Stimulated activated CD4-positive, alpha-beta T cell treated with anti-CD3 and anti-CD28 coated beads, Interleukin-12 subunit alpha, Interleukin-12 subunit beta, amount 100 ng/mL, for 48 hours (primary cell): ENCODE results near the gene LEUTX.
"Not testable (repeated sequence)": the region's sequence is repeated elsewhere in the genome, so short reads cannot be mapped to it uniquely, and the experiment has no call there.

Source experiments
- DNase-seq, 3 donors: peaks; one replicate each; pipeline ENCODE4 v3.0.0-alpha.2; 2020; ENCODE audit warnings: low read depth in 2 of 3, low spot score in 1 of 3

Gene LEUTX

GRCh38 chr19:39778763-39779162 lies at the start of gene LEUTX:
Gene LEUTX, plus strand, starts transcription at chr19:39778854. Its CDS starts 67 bp downstream, at chr19:39778921.
- DNase-seq = peak in 1 of 3 donors; percentile 4

- no peak for DNase-seq
These were observed 49.1 kb upstream of the LEUTX start for GRCh38 chr19:39729594-39729993.

GRCh38 chr19:39731685-39732084 lies 47.0 kb upstream of the LEUTX start:
- no peak for DNase-seq

- no peak for DNase-seq
These were observed 44.8 kb upstream of the LEUTX start for GRCh38 chr19:39733841-39734240.

GRCh38 chr19:39735688-39736087 lies 43.0 kb upstream of the LEUTX start:
- DNase-seq = no peak

- peak in 1 of 3 donors; percentile 14 for DNase-seq
These were observed 42.6 kb upstream of the LEUTX start for GRCh38 chr19:39736088-39736487.

- no peak for DNase-seq
These were observed 41.3 kb upstream of the LEUTX start for GRCh38 chr19:39737351-39737750.

GRCh38 chr19:39737891-39738290 lies 40.8 kb upstream of the LEUTX start, which contains the start of gene CLC:
Gene CLC, minus strand, starts transcription at chr19:39738029. Its CDS starts 77 bp downstream, at chr19:39737952.
- no peak for DNase-seq

GRCh38 chr19:39738814-39739213 lies 39.8 kb upstream of the LEUTX start:
- DNase-seq = no peak

- DNase-seq = peak in 1 of 3 donors; percentile 8
These were observed 38.3 kb upstream of the LEUTX start for GRCh38 chr19:39740395-39740794.

- no peak for DNase-seq
These were observed 33.0 kb upstream of the LEUTX start for GRCh38 chr19:39745643-39746042.

- no peak for DNase-seq
These were observed 31.7 kb upstream of the LEUTX start for GRCh38 chr19:39746836-39747529.

- DNase-seq = no peak
These were observed 28.7 kb upstream of the LEUTX start for GRCh38 chr19:39749981-39750380.

- no peak for DNase-seq
These were observed 26.3 kb upstream of the LEUTX start for GRCh38 chr19:39752390-39752789.

- no peak for DNase-seq
These were observed 25.9 kb upstream of the LEUTX start for GRCh38 chr19:39752795-39753194.

- no peak for DNase-seq
These were observed 24.1 kb upstream of the LEUTX start for GRCh38 chr19:39754544-39754943.

- no peak for DNase-seq
These were observed 23.7 kb upstream of the LEUTX start for GRCh38 chr19:39754971-39755370.

- no peak for DNase-seq
These were observed 19.0 kb upstream of the LEUTX start for GRCh38 chr19:39759457-39760184.

GRCh38 chr19:39761851-39762250 lies 16.8 kb upstream of the LEUTX start:
- DNase-seq = not testable (repeated sequence)

GRCh38 chr19:39765091-39766076 lies 13.3 kb upstream of the LEUTX start:
- DNase-seq = peak in 2 of 3 donors; percentile 27 to 52

- no peak for DNase-seq
These were observed 10.3 kb upstream of the LEUTX start for GRCh38 chr19:39768334-39768733.
